Heart left ventricle (tissue), 16 donors: ENCODE results near the gene OPRL1. TPM values are rescaled to one million over a fixed set of nuclear protein-coding genes. Genes with fewer than 3 reads are reported as not detected.

Source experiments
- ATAC-seq, 4 donors: fragments of 200-7000 bp; cut with Tn5 transposase; one replicate each; pipeline ENCODE4 v1.9.1; 2020 to 2022; ENCODE audit warnings: moderate library complexity in 4 of 4, mild to moderate bottlenecking in 3 of 4, moderate number of reproducible peaks in 1 of 4
- DNase-seq, 5 donors: peaks; one replicate each; pipeline ENCODE4 v3.0.0-alpha.2; 2020
- H3K27ac ChIP-seq, 12 donors: fragments of 200-600 bp; sonication (generic) in 4 of 12; one replicate each; pipeline versions ENCODE4 v1.5.0 to v1.8.0; 2016 to 2022; ENCODE audit warnings: mild to moderate bottlenecking in 2 of 12
- H3K27me3 ChIP-seq, 9 donors: fragments of 200-600 bp; sonication (generic) in 2 of 9; one replicate each; pipeline versions ENCODE4 v1.5.1 to v1.8.0; 2016 to 2022; ENCODE audit warnings: mild to moderate bottlenecking in 3 of 9
- H3K36me3 ChIP-seq, 9 donors: fragments of 200-600 bp; sonication (generic) in 2 of 9; one replicate each; pipeline versions ENCODE4 v1.5.0 to v1.8.0; 2018 to 2022; ENCODE audit warnings: mild to moderate bottlenecking in 2 of 9
- H3K4me1 ChIP-seq, 12 donors: fragments of 200-600 bp; sonication (generic) in 4 of 12; one replicate each; pipeline versions ENCODE4 v1.5.0 to v1.8.0; 2016 to 2022; ENCODE audit warnings: mild to moderate bottlenecking in 3 of 12
- H3K4me3 ChIP-seq, 12 donors: fragments of 200-600 bp; sonication (generic) in 4 of 12; one replicate each; pipeline versions ENCODE4 v1.5.0 to v1.8.0; 2017 to 2022; ENCODE audit warnings: mild to moderate bottlenecking in 9 of 12, moderate library complexity in 4 of 12
- H3K9me3 ChIP-seq, 12 donors: fragments of 200-600 bp; sonication (generic) in 4 of 12; one replicate each; pipeline versions ENCODE4 v1.5.0 to v1.8.0; 2016 to 2022; ENCODE audit warnings: mild to moderate bottlenecking in 1 of 12
- CTCF ChIP-seq, 12 donors: fragments of 200-600 bp; sonication (generic) in 4 of 12; IDR thresholded peaks; one replicate each; pipeline versions ENCODE4 v1.5.0 to v1.8.0; 2018 to 2022; ENCODE audit warnings: antibody characterized with exemption in 12 of 12, mild to moderate bottlenecking in 5 of 12
- POLR2A ChIP-seq, 2 donors: fragments of 450-650 bp; IDR thresholded peaks; one replicate each; pipeline ENCODE4 v1.6.1; 2017; ENCODE audit warnings: antibody characterized with exemption in 2 of 2, mild to moderate bottlenecking in 2 of 2, moderate library complexity in 2 of 2
- WGBS, 4 donors: extraction: QIAGEN DNeasy Blood & Tissue Kit in 2 of 4; methylation state at CpG; one replicate each; pipeline versions ENCODE4 v1.1.5 to v1.1.7; 2013 to 2018; 5-methylcytosine and 5-hydroxymethylcytosine counted together
- intact Hi-C, 10 donors: fragments of 100-400 bp; cut with DNase I; formaldehyde crosslinking; loops; one replicate each; pipeline versions ENCODE4 v1.11.1 to v1.14.2; 2022
- polyA plus RNA-seq, 2 donors: library from polyadenylated mRNA; stranded (reverse); fragments of 200-250 nt; gene quantifications; one replicate each; pipeline ENCODE4 v1.2.3, GENCODE V29; 2013
- total RNA-seq, 9 donors: library from RNA; depleted of rRNA in 2 of 9; stranded (reverse); fragments of >200 nt in 2 of 9; fragmentation: NEBNext Ultra II Directional in 3 of 9; extraction: Animal tissue kit (Norgen Biotek cat#: 25700) in 3 of 9; gene quantifications; one replicate each; pipeline versions ENCODE4 v1.1.0 to v1.2.4, GENCODE V29; 2016 to 2023
- donor health status: ischemic (EF 13 %, LVEDD 7.1; RV severe dilation, severe dysfunction).
- donor health status: healthy with polysubstance abuse.
- donor health status: DM: no; HTN: yes; CAD: no.
- donor health status: DM: no; HTN: no; CAD: no.
- donor health status: ischemic (EF 25% LVEDD 6.9; RV normal size, moderate dysfunction).
- donor health status: ischemic (EF 25% LVEDD 5.7; RV mildly dilated, moderate dysfunction).
- donor health status: healthy.
- donor health status: DM: yes; HTN: yes; CAD: no.
- donor health status: ischemic (EF 35%, LVEDD 5.7; RV mildly dilated, moderate dysfunction).
- donor health status: nonischemic (EF 11% LVEDD 7.7; RV severe dilation, severe dysfunction).
- donor health status: DM: yes; HTN: yes; CAD: no.
- donor health status: PGD.
- donor health status: ischemic (EF 29% LVEDD 5.4; RV normal size, mild dysfunction).
- donor health status: nonischemic (EF 23%, LVEDD 6.1; RV moderate dilation, normal function).

OPRL1 gene
- total and polyA plus RNA-seq, 11 donors: 0.18 to 1.9 (median 0.54) TPM

- DNase-seq (peak in 2 of 5 donors; percentile 6 to 47), ATAC-seq (no peak)
- no peak for TF ChIP-seq POLR2A (IDR thresholded peaks at IDR 0.05)
- TF ChIP-seq CTCF (IDR thresholded peaks at IDR 0.05): no peak
- no peak overlapping the region for H3K4me3 ChIP-seq
- H3K4me1 ChIP-seq: no peaks in the 10 kb centered on the region
- peaks cover 0 to 10% (median 0%) of the 10 kb centered on the region in 12 donors for H3K9me3 ChIP-seq
- no peaks in the 10 kb centered on the region for H3K36me3 ChIP-seq
- intact Hi-C loops: no loop called here
- peaks cover 0 to 27% (median 0%) of the 10 kb centered on the region in 9 donors for H3K27me3 ChIP-seq
- no peak overlapping the region for H3K27ac ChIP-seq
- WGBS, 4 donors: 83 to 90% (median 88%) methylated on average over 12 to 17 of the region's 17 CpGs
These were observed 65.8 kb downstream of the OPRL1 start for GRCh38 chr20:64145458-64146300.

GRCh38 chr20:64146301-64146935 is 66.5 kb downstream of the OPRL1 start:
- peaks cover 0 to 10% (median 0%) of the 10 kb centered on the region in 12 donors for H3K9me3 ChIP-seq
- peak in 2 of 5 donors; percentile 10 to 35 for DNase-seq
- no peak for ATAC-seq
- H3K27me3 ChIP-seq: peaks cover 0 to 27% (median 0%) of the 10 kb centered on the region in 9 donors
- intact Hi-C loops: no loop called here
- H3K4me3 ChIP-seq: no peak overlapping the region
- H3K27ac ChIP-seq: no peak overlapping the region
- 76 to 85% (median 80%) methylated on average over 6 to 7 of the region's 7 CpGs for WGBS, 4 donors
- H3K36me3 ChIP-seq: no peaks in the 10 kb centered on the region
- no peak for TF ChIP-seq POLR2A (IDR thresholded peaks at IDR 0.05)
- no peak for TF ChIP-seq CTCF (IDR thresholded peaks at IDR 0.05)
- H3K4me1 ChIP-seq: no peaks in the 10 kb centered on the region

GRCh38 chr20:64146936-64147477 is 67.1 kb downstream of the OPRL1 start:
- intact Hi-C loops: no loop called here
- Histone ChIP-seq H3K27me3 (peaks cover 0 to 27% (median 0%) of the 10 kb centered on the region in 9 donors), H3K36me3 (no peaks in the 10 kb centered on the region), H3K27ac (no peak overlapping the region), H3K4me3 (no peak overlapping the region), H3K4me1 (no peaks in the 10 kb centered on the region), H3K9me3 (peaks cover 0 to 10% (median 0%) of the 10 kb centered on the region in 12 donors)
- peak in 2 of 5 donors; percentile 6 to 10 for DNase-seq
- no peak for ATAC-seq
- TF ChIP-seq CTCF (IDR thresholded peaks at IDR 0.05) (no peak), POLR2A (IDR thresholded peaks at IDR 0.05) (no peak)
- 73 to 79% (median 76%) methylated on average over 11 to 12 of the region's 12 CpGs for WGBS, 4 donors

- no peaks in the 10 kb centered on the region for H3K4me1 ChIP-seq
- H3K27ac ChIP-seq: no peak overlapping the region
- WGBS, 4 donors: 77 to 83% (median 79%) methylated on average over 5 of the region's 5 CpGs
- H3K36me3 ChIP-seq: no peaks in the 10 kb centered on the region
- H3K27me3 ChIP-seq: peaks cover 0 to 27% (median 0%) of the 10 kb centered on the region in 9 donors
- DNase-seq (peak in 2 of 5 donors; percentile 1 to 10), ATAC-seq (no peak)
- TF ChIP-seq POLR2A (IDR thresholded peaks at IDR 0.05): no peak
- no peak for TF ChIP-seq CTCF (IDR thresholded peaks at IDR 0.05)
- peaks cover 0 to 10% (median 0%) of the 10 kb centered on the region in 12 donors for H3K9me3 ChIP-seq
- intact Hi-C loops: no loop called here
- H3K4me3 ChIP-seq: no peak overlapping the region
These were observed 68.7 kb downstream of the OPRL1 start for GRCh38 chr20:64148581-64148980.
